Prostate gland (tissue), 2 donors: Measurements from ENCODE around the gene TRAPPC2.

ENCODE experiments used
- POLR2A ChIP-seq: fragments of 450-650 bp; IDR thresholded peaks from one replicate; pipeline ENCODE4 v1.6.1; 2016; ENCODE audit warnings: antibody characterized with exemption, mild to moderate bottlenecking
- POLR2AphosphoS5 ChIP-seq: sonication (generic); formaldehyde crosslinking; IDR thresholded peaks from one replicate; pipeline ENCODE4 v1.6.1; 2017; ENCODE audit warnings: antibody characterized with exemption
- TF ChIP-seq, protein P1 (sequence below), 4 experiments: fragments of 200-600 bp in 2 of 4; fragments of 450-650 bp in 2 of 4; sonication (generic) in 2 of 4; IDR thresholded peaks; 1 replicate in 3 of 4; 2 replicates in 1 of 4; pipeline ENCODE4 v1.5.1; 2016 to 2019; ENCODE audit warnings: antibody characterized with exemption in 4 of 4, mild to moderate bottlenecking in 2 of 4, moderate library complexity in 2 of 4

DNA sequence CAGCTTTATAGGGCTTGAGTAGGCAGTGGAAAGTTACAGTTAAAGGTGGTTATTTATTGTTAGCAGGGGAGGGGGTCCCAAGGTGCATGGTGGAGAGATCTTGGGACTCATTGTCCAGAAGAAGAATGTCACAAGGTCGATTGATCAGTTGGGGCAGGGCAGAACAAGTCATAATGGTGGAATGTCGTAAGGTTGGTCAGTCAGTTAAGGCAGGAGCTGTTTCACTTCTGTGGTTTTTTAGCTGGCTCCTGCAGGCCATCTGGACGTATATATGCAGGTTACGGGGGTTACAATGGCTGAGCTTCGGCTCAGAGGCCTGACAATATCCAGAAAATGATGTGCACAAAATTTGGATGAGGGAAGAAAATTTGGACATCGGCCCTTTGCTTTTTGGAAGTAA is 7.3 kb upstream of the TRAPPC2 start:
- TF ChIP-seq, protein P1, sequence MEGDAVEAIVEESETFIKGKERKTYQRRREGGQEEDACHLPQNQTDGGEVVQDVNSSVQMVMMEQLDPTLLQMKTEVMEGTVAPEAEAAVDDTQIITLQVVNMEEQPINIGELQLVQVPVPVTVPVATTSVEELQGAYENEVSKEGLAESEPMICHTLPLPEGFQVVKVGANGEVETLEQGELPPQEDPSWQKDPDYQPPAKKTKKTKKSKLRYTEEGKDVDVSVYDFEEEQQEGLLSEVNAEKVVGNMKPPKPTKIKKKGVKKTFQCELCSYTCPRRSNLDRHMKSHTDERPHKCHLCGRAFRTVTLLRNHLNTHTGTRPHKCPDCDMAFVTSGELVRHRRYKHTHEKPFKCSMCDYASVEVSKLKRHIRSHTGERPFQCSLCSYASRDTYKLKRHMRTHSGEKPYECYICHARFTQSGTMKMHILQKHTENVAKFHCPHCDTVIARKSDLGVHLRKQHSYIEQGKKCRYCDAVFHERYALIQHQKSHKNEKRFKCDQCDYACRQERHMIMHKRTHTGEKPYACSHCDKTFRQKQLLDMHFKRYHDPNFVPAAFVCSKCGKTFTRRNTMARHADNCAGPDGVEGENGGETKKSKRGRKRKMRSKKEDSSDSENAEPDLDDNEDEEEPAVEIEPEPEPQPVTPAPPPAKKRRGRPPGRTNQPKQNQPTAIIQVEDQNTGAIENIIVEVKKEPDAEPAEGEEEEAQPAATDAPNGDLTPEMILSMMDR (IDR thresholded peaks at IDR 0.05): no peak
- TF ChIP-seq POLR2A (no peak), POLR2AphosphoS5 (no peak)
